GM18907 (cell line): ENCODE data around the gene NCAPD2.
"Not testable (repeated sequence)": the region's sequence is repeated elsewhere in the genome, so short reads cannot be mapped to it uniquely, and the experiment has no call there.

Experiments
- ATAC-seq: cut with Tn5 transposase; IDR thresholded peaks from one replicate; pipeline ENCODE4 v1.9.1; 2021; ENCODE audit warnings: mild to moderate bottlenecking, moderate library complexity; ENCODE audit not compliant: unreplicated experiment

The NCAPD2 gene

DNA sequence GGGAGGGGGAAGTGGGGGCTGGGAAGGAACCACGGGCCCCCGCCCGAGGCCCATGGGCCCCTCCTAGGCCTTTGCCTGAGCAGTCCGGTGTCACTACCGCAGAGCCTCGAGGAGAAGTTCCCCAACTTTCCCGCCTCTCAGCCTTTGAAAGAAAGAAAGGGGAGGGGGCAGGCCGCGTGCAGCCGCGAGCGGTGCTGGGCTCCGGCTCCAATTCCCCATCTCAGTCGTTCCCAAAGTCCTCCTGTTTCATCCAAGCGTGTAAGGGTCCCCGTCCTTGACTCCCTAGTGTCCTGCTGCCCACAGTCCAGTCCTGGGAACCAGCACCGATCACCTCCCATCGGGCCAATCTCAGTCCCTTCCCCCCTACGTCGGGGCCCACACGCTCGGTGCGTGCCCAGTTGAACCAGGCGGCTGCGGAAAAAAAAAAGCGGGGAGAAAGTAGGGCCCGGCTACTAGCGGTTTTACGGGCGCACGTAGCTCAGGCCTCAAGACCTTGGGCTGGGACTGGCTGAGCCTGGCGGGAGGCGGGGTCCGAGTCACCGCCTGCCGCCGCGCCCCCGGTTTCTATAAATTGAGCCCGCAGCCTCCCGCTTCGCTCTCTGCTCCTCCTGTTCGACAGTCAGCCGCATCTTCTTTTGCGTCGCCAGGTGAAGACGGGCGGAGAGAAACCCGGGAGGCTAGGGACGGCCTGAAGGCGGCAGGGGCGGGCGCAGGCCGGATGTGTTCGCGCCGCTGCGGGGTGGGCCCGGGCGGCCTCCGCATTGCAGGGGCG, 40.2 kb downstream of the NCAPD2 start, which contains the start of gene GAPDH:
Gene GAPDH (plus strand): TSS at position 595 of the 772 bp plus-strand sequence. CDS start 316 bp downstream, outside the sequence.
- peak; percentile 70 for ATAC-seq

DNA sequence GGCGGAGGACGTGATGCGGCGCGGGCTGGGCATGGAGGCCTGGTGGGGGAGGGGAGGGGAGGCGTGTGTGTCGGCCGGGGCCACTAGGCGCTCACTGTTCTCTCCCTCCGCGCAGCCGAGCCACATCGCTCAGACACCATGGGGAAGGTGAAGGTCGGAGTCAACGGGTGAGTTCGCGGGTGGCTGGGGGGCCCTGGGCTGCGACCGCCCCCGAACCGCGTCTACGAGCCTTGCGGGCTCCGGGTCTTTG, 40.7 kb downstream of the NCAPD2 start:
- no peak for ATAC-seq

DNA sequence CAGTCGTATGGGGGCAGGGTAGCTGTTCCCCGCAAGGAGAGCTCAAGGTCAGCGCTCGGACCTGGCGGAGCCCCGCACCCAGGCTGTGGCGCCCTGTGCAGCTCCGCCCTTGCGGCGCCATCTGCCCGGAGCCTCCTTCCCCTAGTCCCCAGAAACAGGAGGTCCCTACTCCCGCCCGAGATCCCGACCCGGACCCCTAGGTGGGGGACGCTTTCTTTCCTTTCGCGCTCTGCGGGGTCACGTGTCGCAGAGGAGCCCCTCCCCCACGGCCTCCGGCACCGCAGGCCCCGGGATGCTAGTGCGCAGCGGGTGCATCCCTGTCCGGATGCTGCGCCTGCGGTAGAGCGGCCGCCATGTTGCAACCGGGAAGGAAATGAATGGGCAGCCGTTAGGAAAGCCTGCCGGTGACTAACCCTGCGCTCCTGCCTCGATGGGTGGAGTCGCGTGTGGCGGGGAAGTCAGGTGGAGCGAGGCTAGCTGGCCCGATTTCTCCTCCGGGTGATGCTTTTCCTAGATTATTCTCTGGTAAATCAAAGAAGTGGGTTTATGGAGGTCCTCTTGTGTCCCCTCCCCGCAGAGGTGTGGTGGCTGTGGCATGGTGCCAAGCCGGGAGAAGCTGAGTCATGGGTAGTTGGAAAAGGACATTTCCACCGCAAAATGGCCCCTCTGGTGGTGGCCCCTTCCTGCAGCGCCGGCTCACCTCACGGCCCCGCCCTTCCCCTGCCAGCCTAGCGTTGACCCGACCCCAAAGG, 41.2 kb downstream of the NCAPD2 start:
- ATAC-seq: peak; percentile 1

DNA sequence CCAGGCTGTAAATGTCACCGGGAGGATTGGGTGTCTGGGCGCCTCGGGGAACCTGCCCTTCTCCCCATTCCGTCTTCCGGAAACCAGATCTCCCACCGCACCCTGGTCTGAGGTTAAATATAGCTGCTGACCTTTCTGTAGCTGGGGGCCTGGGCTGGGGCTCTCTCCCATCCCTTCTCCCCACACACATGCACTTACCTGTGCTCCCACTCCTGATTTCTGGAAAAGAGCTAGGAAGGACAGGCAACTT, 41.7 kb downstream of the NCAPD2 start:
- no peak for ATAC-seq

DNA sequence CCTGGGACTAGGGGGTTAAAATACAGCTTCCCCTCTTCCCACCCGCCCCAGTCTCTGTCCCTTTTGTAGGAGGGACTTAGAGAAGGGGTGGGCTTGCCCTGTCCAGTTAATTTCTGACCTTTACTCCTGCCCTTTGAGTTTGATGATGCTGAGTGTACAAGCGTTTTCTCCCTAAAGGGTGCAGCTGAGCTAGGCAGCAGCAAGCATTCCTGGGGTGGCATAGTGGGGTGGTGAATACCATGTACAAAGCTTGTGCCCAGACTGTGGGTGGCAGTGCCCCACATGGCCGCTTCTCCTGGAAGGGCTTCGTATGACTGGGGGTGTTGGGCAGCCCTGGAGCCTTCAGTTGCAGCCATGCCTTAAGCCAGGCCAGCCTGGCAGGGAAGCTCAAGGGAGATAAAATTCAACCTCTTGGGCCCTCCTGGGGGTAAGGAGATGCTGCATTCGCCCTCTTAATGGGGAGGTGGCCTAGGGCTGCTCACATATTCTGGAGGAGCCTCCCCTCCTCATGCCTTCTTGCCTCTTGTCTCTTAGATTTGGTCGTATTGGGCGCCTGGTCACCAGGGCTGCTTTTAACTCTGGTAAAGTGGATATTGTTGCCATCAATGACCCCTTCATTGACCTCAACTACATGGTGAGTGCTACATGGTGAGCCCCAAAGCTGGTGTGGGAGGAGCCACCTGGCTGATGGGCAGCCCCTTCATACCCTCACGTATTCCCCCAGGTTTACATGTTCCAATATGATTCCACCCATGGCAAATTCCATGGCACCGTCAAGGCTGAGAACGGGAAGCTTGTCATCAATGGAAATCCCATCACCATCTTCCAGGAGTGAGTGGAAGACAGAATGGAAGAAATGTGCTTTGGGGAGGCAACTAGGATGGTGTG, 42.3 kb downstream of the NCAPD2 start:
- no peak for ATAC-seq

DNA sequence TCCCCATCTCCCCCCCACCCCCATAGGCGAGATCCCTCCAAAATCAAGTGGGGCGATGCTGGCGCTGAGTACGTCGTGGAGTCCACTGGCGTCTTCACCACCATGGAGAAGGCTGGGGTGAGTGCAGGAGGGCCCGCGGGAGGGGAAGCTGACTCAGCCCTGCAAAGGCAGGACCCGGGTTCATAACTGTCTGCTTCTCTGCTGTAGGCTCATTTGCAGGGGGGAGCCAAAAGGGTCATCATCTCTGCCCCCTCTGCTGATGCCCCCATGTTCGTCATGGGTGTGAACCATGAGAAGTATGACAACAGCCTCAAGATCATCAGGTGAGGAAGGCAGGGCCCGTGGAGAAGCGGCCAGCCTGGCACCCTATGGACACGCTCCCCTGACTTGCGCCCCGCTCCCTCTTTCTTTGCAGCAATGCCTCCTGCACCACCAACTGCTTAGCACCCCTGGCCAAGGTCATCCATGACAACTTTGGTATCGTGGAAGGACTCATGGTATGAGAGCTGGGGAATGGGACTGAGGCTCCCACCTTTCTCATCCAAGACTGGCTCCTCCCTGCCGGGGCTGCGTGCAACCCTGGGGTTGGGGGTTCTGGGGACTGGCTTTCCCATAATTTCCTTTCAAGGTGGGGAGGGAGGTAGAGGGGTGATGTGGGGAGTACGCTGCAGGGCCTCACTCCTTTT, 43.1 kb downstream of the NCAPD2 start:
- no peak for ATAC-seq

DNA sequence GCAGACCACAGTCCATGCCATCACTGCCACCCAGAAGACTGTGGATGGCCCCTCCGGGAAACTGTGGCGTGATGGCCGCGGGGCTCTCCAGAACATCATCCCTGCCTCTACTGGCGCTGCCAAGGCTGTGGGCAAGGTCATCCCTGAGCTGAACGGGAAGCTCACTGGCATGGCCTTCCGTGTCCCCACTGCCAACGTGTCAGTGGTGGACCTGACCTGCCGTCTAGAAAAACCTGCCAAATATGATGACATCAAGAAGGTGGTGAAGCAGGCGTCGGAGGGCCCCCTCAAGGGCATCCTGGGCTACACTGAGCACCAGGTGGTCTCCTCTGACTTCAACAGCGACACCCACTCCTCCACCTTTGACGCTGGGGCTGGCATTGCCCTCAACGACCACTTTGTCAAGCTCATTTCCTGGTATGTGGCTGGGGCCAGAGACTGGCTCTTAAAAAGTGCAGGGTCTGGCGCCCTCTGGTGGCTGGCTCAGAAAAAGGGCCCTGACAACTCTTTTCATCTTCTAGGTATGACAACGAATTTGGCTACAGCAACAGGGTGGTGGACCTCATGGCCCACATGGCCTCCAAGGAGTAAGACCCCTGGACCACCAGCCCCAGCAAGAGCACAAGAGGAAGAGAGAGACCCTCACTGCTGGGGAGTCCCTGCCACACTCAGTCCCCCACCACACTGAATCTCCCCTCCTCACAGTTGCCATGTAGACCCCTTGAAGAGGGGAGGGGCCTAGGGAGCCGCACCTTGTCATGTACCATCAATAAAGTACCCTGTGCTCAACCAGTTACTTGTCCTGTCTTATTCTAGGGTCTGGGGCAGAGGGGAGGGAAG, 43.9 kb downstream of the NCAPD2 start:
- not testable (repeated sequence) for ATAC-seq

DNA sequence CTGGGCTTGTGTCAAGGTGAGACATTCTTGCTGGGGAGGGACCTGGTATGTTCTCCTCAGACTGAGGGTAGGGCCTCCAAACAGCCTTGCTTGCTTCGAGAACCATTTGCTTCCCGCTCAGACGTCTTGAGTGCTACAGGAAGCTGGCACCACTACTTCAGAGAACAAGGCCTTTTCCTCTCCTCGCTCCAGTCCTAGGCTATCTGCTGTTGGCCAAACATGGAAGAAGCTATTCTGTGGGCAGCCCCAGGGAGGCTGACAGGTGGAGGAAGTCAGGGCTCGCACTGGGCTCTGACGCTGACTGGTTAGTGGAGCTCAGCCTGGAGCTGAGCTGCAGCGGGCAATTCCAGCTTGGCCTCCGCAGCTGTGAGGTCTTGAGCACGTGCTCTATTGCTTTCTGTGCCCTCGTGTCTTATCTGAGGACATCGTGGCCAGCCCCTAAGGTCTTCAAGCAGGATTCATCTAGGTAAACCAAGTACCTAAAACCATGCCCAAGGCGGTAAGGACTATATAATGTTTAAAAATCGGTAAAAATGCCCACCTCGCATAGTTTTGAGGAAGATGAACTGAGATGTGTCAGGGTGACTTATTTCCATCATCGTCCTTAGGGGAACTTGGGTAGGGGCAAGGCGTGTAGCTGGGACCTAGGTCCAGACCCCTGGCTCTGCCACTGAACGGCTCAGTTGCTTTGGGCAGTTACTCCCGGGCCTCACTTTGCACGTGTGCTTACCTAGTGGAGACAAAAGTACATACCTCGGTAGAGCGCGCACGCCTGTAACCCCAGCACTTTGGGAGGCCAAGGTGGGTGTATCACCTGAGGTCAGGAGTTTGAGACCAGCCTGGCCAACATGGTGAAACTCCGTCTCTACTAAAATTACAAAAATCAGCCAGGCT, 44.8 kb downstream of the NCAPD2 start:
- ATAC-seq: no peak

DNA sequence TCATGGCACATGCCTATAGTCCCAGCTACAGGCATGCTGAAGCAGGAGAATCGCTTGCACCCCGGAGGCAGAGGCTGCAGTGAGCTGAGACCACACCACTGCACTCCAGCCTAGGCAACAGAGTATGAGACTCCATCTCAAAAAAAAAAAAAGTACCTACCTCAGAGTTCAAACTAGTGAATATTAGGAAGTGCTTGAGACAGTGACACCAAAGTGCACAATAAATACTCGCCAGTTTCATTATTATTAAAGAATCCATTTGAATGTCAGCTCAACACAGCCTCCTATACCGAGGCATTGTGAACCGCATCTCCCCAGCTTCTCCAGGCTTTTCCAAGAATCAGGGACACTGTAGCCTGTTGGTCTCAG, 45.4 kb downstream of the NCAPD2 start:
- no peak for ATAC-seq

DNA sequence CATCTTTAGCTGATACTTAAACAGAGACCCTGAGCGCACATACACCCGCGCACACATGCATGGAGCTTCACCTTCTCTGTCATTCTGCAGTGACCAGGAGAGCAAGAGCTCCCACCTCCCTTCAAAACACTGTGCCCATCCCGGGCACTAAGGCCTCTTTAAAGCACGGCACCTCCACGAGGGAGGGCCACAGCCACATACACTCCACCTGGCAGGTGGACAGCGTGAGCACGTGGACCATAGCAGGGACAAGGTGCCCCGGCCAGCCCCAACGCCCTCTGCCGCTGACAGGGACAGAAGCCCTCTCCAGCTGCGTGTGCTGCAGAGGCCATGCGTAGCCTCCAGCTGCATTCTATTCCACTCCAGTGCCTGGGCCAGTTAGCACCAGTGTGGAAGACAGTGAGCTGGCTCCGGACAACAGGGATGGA, 45.8 kb downstream of the NCAPD2 start:
- ATAC-seq: no peak

DNA sequence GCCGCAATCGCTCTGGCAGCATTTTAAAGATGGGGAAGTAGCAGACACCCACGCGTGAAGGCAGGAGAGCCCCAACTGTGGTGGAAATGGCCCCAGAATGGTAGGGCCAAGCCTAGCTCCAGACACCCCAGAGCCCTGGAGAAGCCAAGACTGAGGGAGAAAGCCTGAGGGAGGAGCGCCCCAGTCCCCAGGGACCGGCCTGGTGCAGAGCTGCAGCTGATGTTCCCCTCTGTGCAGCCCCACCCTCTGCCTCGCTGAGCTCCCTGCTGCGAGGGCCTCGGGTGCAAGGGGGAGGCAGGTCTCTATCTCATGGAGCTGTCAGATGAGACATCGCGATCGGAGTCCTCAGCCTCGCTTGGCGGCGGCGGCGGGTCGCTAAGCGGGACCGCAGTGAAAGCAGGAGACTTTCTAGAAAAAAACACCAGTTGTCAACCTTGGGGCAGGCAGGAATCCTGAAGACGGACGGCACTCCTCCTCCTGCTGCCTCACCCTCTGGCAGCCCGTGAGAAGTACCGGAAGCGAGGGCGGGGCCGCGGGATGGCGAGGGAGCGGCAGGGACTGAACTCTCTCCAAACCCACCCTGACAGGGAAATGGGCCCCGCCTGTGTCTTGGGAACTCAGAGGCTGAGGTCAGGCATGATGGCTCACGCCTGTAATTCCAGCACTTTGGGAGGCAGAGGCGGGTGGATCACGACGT, 46.4 kb downstream of the NCAPD2 start:
- ATAC-seq: peak; percentile 35

DNA sequence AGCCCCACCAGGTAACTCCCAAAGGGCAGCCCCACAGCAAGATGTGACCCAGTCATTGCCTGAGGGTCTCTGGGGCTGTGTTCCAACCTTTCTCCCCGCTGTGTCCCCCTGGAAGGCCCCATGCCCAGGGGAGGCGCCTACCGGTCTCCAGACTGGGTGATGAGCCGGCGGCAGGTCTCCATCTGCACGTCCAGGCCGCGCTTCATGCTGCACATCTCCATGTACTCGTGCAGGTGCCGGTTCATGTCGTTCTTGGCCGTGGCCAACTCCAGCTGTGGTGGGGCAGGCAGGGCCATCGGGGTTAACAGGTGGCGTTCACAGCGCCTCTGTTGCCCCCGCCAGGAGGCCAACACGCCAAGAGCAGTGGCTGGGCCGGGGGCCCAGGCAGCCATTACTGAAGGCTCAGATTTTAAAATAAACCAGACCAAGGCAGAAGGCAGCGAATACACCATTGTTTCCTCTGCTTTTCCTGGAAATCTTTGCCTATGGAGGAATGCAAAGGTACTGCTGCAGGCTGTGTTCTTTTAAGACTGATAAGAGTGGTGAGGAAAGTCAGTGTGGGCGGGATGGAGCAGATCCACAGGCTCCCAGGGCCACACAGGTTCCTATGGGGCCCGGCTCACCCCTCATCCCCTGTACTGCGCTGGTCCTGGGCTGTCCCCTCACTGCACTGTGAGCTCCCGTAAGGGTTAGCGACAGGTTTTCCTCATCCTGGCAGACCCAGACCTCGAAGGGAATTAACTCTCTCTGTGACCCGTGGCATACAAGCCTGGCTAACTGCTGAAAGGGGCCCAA, 47.7 kb downstream of the NCAPD2 start:
- ATAC-seq: no peak

DNA sequence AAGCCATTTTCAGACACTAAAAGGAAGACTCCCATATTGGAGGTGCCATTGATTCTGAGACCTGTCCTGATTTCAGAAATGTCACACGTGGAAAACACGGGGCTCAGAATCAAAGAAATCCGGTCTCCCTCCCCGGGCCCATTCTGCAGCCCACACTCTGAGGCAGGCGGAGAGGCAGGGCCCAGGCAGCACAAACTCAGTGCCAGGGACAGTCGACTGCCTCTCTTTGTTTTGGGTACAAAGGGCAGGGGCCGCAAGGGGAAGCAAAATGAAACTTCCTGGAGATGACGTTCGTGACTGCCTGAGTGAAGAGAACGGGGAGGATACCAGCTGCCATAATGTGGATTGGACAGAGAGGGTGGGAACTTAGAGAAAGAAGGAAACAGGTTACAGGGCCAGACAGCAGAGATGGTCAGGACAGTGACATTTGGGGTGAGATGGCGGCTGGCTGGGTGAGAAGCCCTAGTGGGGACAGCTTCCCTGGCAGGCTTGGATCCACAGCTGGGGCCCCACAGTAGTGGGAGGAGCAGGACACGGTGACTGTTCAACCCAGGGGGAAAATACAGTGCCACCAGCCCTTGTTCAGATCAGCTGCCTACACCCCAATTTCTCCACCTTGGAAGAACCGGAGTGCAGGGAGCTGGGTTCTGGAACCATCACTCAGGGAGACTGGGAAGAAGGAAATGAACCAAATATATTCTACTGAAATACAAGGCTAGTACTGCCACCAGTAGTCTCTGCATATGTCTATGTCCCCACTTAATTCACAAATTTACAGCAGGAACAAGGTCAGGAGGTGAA, 48.5 kb downstream of the NCAPD2 start:
- no peak for ATAC-seq

DNA sequence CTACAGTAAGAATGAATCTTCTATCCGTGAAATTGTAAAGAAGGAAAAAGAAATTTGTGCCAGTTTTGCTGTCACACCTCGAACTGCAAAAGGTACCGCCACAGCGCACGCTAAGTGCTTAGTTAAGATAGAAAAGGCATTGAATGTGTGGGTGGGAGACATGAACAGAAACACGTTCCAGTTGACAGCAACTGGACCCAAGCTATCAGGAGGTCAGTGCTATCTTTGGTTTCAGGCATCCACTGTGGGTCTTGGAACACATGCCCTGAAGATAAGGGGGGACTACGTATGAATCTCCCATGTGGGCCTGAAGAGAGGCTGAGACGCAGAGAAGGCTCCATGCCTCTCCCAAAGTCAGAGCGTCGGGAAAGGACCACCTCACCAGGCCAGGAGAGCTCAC, 52.1 kb downstream of the NCAPD2 start:
- ATAC-seq: no peak

DNA sequence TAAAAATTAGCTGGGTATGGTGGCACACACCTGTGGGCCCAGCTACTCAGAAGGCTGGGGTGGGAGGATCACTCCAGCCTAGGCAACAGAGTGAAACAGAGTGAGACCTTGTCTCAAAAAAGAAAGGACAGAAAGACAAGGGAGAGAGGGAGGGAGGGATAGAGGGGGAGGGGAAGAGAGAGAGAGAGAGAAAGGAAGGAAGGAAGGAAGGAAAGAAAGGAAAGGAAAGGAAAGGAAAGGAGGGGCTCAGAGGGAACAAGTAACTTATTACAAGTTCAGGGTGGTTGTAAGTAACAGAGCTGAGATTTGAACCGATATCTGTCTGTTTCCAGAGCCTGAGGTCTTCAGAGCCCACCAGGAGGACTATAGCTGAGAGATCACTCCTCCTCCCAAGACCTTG, 53.7 kb downstream of the NCAPD2 start:
- no peak for ATAC-seq

DNA sequence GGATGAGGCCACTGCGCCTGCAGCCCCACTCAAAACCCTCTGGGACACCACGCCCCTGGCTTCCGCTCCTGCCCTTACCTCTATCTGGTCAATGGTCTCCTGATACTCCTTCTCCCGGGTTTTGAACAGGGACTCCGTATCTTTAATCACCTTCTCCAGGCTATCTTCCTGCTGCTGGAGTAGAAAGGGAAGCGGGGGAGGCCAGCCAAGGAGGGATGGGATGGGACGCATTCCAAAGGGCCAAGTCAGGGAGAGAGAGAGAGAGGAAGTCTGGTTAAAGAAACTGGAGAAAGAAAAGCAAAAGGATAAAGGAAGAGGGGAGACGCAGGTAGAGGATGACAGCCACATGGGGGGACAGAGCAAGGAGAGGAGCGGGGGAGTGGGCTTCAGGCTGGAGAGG, 54.1 kb downstream of the NCAPD2 start:
- no peak for ATAC-seq

DNA sequence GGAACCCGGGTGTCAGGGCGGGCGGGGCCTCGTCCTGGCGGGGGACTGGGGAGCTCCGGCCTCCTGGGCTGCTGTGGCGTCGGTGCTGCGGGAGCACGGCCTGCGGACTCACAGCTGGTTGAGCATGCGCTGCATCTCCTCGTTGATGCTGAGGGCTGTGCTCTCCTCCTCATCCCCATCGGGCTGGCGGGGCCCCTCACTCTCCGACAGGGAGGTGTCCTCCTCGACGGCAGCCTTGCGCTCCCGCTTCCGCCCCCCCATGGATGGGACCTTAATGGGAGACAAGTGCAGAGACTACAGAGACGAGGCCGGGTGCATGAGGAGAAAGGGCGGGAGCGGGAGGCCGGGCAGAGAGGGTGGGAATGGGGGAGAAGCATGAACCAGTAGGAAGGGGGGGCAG, 54.7 kb downstream of the NCAPD2 start:
- ATAC-seq: no peak
